ENCODE results near the gene AGTRAP. TPM values are rescaled to one million over a fixed set of nuclear protein-coding genes. Genes with fewer than 3 reads are reported as not detected.
A peak's percentile ranks its signal among the peaks of the same experiment; 100 is the strongest.

Gene AGTRAP
- total RNA-seq, 2 experiments from 2014 or later = 45.5 to 59.9 TPM

DNA sequence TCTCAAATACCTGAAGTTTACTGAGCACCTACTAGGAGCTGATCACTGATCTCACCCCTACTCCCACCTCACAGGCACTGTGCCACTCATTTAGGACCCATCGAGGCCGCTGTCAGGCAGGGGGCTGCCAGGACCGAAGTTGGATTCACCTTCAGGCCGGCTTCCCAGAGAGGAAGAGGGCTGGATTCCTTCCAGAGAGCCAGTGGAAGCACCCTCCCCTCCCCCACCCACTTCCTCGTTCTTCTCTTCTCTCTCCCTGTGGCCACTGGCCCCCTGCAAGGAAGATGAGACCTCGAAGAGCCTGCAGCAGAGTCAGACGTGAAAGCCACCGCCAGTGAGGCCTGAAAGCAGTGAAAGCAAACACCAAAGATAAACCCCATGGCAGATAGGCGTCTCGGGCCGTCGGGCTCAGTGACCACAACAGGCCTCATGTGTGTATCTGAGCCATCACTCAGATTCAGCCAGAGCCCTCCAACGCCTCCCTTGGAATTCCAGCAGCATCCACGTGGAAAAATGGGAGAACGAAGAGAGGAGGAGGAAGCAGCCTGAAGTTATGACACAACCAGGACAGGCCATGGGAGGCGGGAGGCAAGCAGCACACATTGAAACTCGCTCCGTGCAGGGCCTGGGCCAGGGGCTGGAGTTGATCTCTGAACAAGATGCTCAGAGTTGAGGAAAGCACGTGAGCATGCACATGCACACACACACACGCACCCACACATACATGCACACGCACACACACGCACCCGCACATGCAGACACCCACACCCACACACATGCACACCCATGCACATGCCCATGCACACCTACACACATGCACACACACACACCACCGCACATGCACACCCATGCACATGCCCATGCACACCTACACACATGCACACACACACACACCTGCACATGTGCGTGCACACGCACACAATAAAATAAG is 6.2 kb upstream of the AGTRAP start:
- Mint-ChIP-seq H3K9me3 (ENCODE audit: low read depth) (no peaks in the 10 kb centered on the region), H3K4me3 (peak overlapping the region; percentile 54), H3K36me3 (no peaks in the 10 kb centered on the region), H3K4me1 (peaks cover 46% of the 10 kb centered on the region), H3K27me3 (no peaks in the 10 kb centered on the region), H3K27ac (peak overlapping the region; percentile 79)
- CTCF ChIA-PET = interaction anchor here (0.7 to 4.6 kb wide), 8 partner anchors 10 to 631 kb away, joined by 3 to 31 read pairs (median 8); partner anchors contain the start of gene FBXO6
- DNase-seq (peak; percentile 47), ATAC-seq (peak; percentile 62)

DNA sequence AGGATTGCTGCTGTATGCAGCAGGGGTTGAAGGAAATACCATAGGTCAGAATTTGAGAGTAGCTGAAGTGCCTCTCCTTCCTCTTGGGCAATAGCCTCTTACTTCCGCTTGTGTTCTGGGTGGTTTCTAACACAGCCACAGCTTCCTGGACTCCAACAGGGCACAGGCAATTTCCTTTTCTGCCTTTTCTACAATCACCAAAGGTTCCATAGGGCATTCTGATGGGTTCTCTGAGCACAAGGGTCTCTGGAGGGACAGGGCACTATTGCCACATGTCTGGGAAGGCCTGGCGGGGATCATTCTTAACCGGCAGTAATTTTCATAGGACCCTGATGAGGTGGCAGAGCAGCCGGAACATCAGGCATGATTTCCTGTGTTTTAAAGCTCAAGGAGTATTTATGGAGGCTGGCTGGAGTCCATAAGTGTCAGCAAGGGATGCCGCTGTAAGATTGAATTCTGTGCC is 5.5 kb upstream of the AGTRAP start:
- Mint-ChIP-seq H3K4me3 (peak overlapping the region; percentile 54), H3K4me1 (peaks cover 45% of the 10 kb centered on the region), H3K27ac (peak overlapping the region; percentile 79), H3K9me3 (ENCODE audit: low read depth) (no peaks in the 10 kb centered on the region), H3K36me3 (no peaks in the 10 kb centered on the region), H3K27me3 (no peaks in the 10 kb centered on the region)
- CTCF ChIA-PET = interaction anchor here (0.7 to 4.6 kb wide), 7 partner anchors 11 to 632 kb away, joined by 3 to 31 read pairs (median 4); partner anchors contain the start of genes CLCN6, FBXO6 and MTHFR
- DNase-seq (peak; percentile 86), ATAC-seq (peak; percentile 88)

GRCh38 chr1:11731691-11732283 is 4.1 kb upstream of the AGTRAP start:
- ATAC-seq = no peak
- Mint-ChIP-seq H3K36me3 (no peaks in the 10 kb centered on the region), H3K9me3 (ENCODE audit: low read depth) (no peaks in the 10 kb centered on the region), H3K27me3 (no peaks in the 10 kb centered on the region), H3K4me1 (peaks cover 46% of the 10 kb centered on the region), H3K27ac (peak overlapping the region; percentile 79), H3K4me3 (peak overlapping the region; percentile 68)
- DNase-seq = peak; percentile 54
- CTCF ChIA-PET = interaction anchor here (0.7 to 4.6 kb wide), 6 partner anchors 9 to 287 kb away, joined by 3 to 31 read pairs (median 8); partner anchors contain the start of genes FBXO6 and MIIP

DNA sequence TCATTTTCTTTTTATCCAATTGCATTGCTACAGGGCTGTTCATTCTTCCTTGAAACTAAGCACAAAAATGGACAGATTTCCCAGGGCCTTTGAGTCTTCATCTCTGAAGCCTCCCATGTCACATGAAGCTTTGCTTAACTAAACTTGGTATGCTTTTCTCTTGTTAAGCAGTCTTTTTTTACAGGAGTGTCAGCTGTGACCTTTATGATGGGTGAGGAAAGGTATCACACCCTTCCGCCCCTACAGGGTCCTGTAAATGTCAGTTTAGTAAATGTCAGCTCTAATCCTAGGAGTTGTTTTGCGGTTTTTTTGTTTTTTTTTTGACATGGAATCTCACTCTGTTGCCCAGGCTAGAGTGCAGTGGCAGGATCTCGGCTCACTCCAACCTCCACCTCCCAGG is 2.6 kb upstream of the AGTRAP start:
- peaks cover 58% of the 10 kb centered on the region for H3K4me1 Mint-ChIP-seq
- CTCF ChIA-PET = interaction anchor here (3.9 to 4.6 kb wide), 2 partner anchors 13 to 69 kb away, joined by 19 to 31 read pairs; partner anchors contain the start of gene FBXO6

GRCh38 chr1:11735531-11735853 is 444 bp upstream of the AGTRAP start:
- CTCF ChIA-PET = interaction anchor here (1.4 to 4.2 kb wide), 4 partner anchors 9 to 85 kb away, joined by 5 to 32 read pairs (median 24); partner anchors contain the start of gene FBXO6
- ATAC-seq (no peak), DNase-seq (no peak)
- Mint-ChIP-seq H3K4me1 (peaks cover 62% of the 10 kb centered on the region), H3K36me3 (peaks cover 8% of the 10 kb centered on the region), H3K27ac (no peak overlapping the region), H3K9me3 (ENCODE audit: low read depth) (no peaks in the 10 kb centered on the region), H3K4me3 (peak overlapping the region; percentile 93), H3K27me3 (no peaks in the 10 kb centered on the region)

More for the DNA sequence above, 2.6 kb upstream of the AGTRAP start:
- ATAC-seq = no peak
- peaks cover 3% of the 10 kb centered on the region for H3K36me3 Mint-ChIP-seq
- H3K9me3 Mint-ChIP-seq (ENCODE audit: low read depth) = no peaks in the 10 kb centered on the region
- H3K27me3 Mint-ChIP-seq = no peaks in the 10 kb centered on the region
- H3K4me3 Mint-ChIP-seq = no peak overlapping the region
- H3K27ac Mint-ChIP-seq = peak overlapping the region; percentile 24
- no peak for DNase-seq

GRCh38 chr1:11736746-11737639 is 1.1 kb downstream of the AGTRAP start:
- H3K27ac Mint-ChIP-seq = peak overlapping the region; percentile 70

GRCh38 chr1:11738096-11738495 is 2.2 kb downstream of the AGTRAP start:
- DNase-seq (no peak), ATAC-seq (no peak)
- H3K4me1 Mint-ChIP-seq = peaks cover 69% of the 10 kb centered on the region
- CTCF ChIA-PET = interaction anchor here (3.6 to 4.2 kb wide), 3 partner anchors 12 to 74 kb away, joined by 17 to 32 read pairs (median 31); partner anchors contain the start of gene FBXO6
- H3K27ac Mint-ChIP-seq = no peak overlapping the region
- peak overlapping the region; percentile 19 for H3K4me3 Mint-ChIP-seq
- H3K36me3 Mint-ChIP-seq = peaks cover 16% of the 10 kb centered on the region
- no peaks in the 10 kb centered on the region for H3K9me3 Mint-ChIP-seq (ENCODE audit: low read depth)
- H3K27me3 Mint-ChIP-seq = no peaks in the 10 kb centered on the region

More at GRCh38 chr1:11736746-11737639, 1.1 kb downstream of the AGTRAP start:
- Mint-ChIP-seq H3K4me1 (peaks cover 62% of the 10 kb centered on the region), H3K36me3 (peaks cover 12% of the 10 kb centered on the region), H3K9me3 (ENCODE audit: low read depth) (no peaks in the 10 kb centered on the region), H3K27me3 (no peaks in the 10 kb centered on the region), H3K4me3 (peak overlapping the region; percentile 93)
- peak; percentile 55 for ATAC-seq
- CTCF ChIA-PET = interaction anchor here (0.7 to 4.2 kb wide), 6 partner anchors 11 to 475 kb away, joined by 3 to 32 read pairs (median 14); partner anchors contain the start of genes FBXO6 and MAD2L2
- DNase-seq = peak; percentile 68

- Mint-ChIP-seq H3K36me3 (peaks cover 16% of the 10 kb centered on the region), H3K27ac (peak overlapping the region; percentile 39), H3K9me3 (ENCODE audit: low read depth) (no peaks in the 10 kb centered on the region), H3K4me3 (no peak overlapping the region), H3K27me3 (no peaks in the 10 kb centered on the region), H3K4me1 (peaks cover 69% of the 10 kb centered on the region)
- ATAC-seq (no peak), DNase-seq (no peak)
- CTCF ChIA-PET = interaction anchor here (1.2 to 4.2 kb wide), 3 partner anchors 75 to 89 kb away, joined by 5 to 32 read pairs (median 9); partner anchors contain the start of gene FBXO6
Measured at GRCh38 chr1:11738783-11739182, 2.8 kb downstream of the AGTRAP start.

GRCh38 chr1:11740258-11741192 is 4.6 kb downstream of the AGTRAP start:
- H3K36me3 Mint-ChIP-seq = peaks cover 19% of the 10 kb centered on the region

DNA sequence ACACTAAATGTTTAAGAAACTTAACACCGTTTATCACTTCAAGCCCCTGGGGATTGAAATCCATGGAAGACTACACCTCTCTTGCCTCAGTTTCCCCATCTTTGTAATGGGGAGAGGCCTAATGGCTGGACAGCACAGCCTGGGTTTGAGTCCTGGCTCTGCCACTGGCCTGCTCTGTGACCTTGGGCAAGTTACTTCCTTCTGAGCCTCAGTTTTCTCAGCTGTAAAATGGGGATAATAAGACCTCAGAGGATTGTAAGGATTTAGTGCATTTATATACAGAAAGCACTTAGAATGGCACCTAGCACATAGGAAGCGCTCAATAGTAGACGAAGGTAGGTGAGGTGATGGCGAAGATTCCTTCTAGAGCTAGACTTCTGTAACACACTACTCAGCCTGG is 5.5 kb downstream of the AGTRAP start:
- H3K4me3 Mint-ChIP-seq = peak overlapping the region; percentile 52
- ATAC-seq (no peak), DNase-seq (no peak)
- no peaks in the 10 kb centered on the region for H3K27me3 Mint-ChIP-seq
- peak overlapping the region; percentile 76 for H3K27ac Mint-ChIP-seq
- no peaks in the 10 kb centered on the region for H3K9me3 Mint-ChIP-seq (ENCODE audit: low read depth)
- peaks cover 75% of the 10 kb centered on the region for H3K4me1 Mint-ChIP-seq
- peaks cover 27% of the 10 kb centered on the region for H3K36me3 Mint-ChIP-seq
- CTCF ChIA-PET = interaction anchor here (1.0 to 2.6 kb wide), 6 partner anchors 15 to 91 kb away, joined by 3 to 10 read pairs (median 4); partner anchors contain the start of gene FBXO6

More at GRCh38 chr1:11740258-11741192, 4.6 kb downstream of the AGTRAP start:
- Mint-ChIP-seq H3K4me1 (peaks cover 69% of the 10 kb centered on the region), H3K4me3 (peak overlapping the region; percentile 52), H3K27ac (peak overlapping the region; percentile 76), H3K27me3 (no peaks in the 10 kb centered on the region), H3K9me3 (ENCODE audit: low read depth) (no peaks in the 10 kb centered on the region)
- DNase-seq (peak; percentile 83), ATAC-seq (peak; percentile 47)
- CTCF ChIA-PET = interaction anchor here (0.6 to 2.6 kb wide), 10 partner anchors 8 to 92 kb away, joined by 3 to 10 read pairs (median 3); partner anchors contain the start of genes DRAXIN and FBXO6

- H3K36me3 Mint-ChIP-seq = peaks cover 32% of the 10 kb centered on the region
- CTCF ChIA-PET = interaction anchor here (1.1 to 2.1 kb wide), 4 partner anchors 14 to 92 kb away, joined by 3 to 10 read pairs (median 4); partner anchors contain the start of gene FBXO6
- DNase-seq = no peak
- no peak for ATAC-seq
- no peaks in the 10 kb centered on the region for H3K9me3 Mint-ChIP-seq (ENCODE audit: low read depth)
- H3K27ac Mint-ChIP-seq = no peak overlapping the region
- peaks cover 75% of the 10 kb centered on the region for H3K4me1 Mint-ChIP-seq
- H3K27me3 Mint-ChIP-seq = no peaks in the 10 kb centered on the region
- no peak overlapping the region for H3K4me3 Mint-ChIP-seq
Measured at GRCh38 chr1:11741919-11742558, 6.1 kb downstream of the AGTRAP start.
